Stimulated activated CD4-positive, alpha-beta T cell treated with anti-CD3 and anti-CD28 coated beads, Interleukin-4, amount 100 ng/mL, for 48 hours (primary cell): ENCODE results near the gene ENPP1.
"Not testable (repeated sequence)": the region's sequence is repeated elsewhere in the genome, so short reads cannot be mapped to it uniquely, and the experiment has no call there.

Source experiments
- DNase-seq, 2 donors: peaks; one replicate each; pipeline ENCODE4 v3.0.0-alpha.2; 2020; ENCODE audit warnings: low read depth in 2 of 2

ENPP1 gene

GRCh38 chr6:131916091-131916796, 108.4 kb downstream of the ENPP1 start:
- DNase-seq = not testable (repeated sequence)

- no peak for DNase-seq
These were observed 109.0 kb downstream of the ENPP1 start for GRCh38 chr6:131916847-131917246.

GRCh38 chr6:131917318-131917717, 109.5 kb downstream of the ENPP1 start:
- DNase-seq = no peak

- no peak for DNase-seq
These were observed 110.2 kb downstream of the ENPP1 start for GRCh38 chr6:131917763-131918649.

GRCh38 chr6:131918650-131919355, 111.0 kb downstream of the ENPP1 start:
- no peak for DNase-seq

- DNase-seq = no peak
These were observed 112.8 kb downstream of the ENPP1 start for GRCh38 chr6:131920656-131921055.

- DNase-seq = peak; percentile 25 to 42
These were observed 115.5 kb downstream of the ENPP1 start for GRCh38 chr6:131923356-131923755.

- no peak for DNase-seq
These were observed 117.2 kb downstream of the ENPP1 start for GRCh38 chr6:131924881-131925474.

GRCh38 chr6:131929264-131929663, 121.4 kb downstream of the ENPP1 start:
- no peak for DNase-seq

- no peak for DNase-seq
These were observed 122.2 kb downstream of the ENPP1 start for GRCh38 chr6:131929976-131930375.

- no peak for DNase-seq
These were observed 123.4 kb downstream of the ENPP1 start for GRCh38 chr6:131931063-131931750.

GRCh38 chr6:131936156-131936555, 128.3 kb downstream of the ENPP1 start:
- DNase-seq = no peak

- no peak for DNase-seq
These were observed 129.4 kb downstream of the ENPP1 start for GRCh38 chr6:131937226-131937625.

GRCh38 chr6:131937703-131938631, 130.1 kb downstream of the ENPP1 start:
- DNase-seq = no peak
